ENCODE data around the gene WFDC1.

The WFDC1 gene

GRCh38 chr16:84291226-84291625 is 3.5 kb upstream of the WFDC1 start:
- no peak for TF ChIP-seq CTCF (IDR thresholded peaks at IDR 0.05)
- Histone ChIP-seq H3K27ac (no peak overlapping the region), H3K4me3 (no peak overlapping the region)
- DNase-seq (ENCODE audit: low spot score), result no peak

- H3K27ac ChIP-seq, result no peak overlapping the region
- no peak overlapping the region for H3K4me3 ChIP-seq
- no peak for DNase-seq (ENCODE audit: low spot score)
- no peak for TF ChIP-seq CTCF (IDR thresholded peaks at IDR 0.05)
These were observed 2.7 kb upstream of the WFDC1 start for GRCh38 chr16:84292011-84292410.

GRCh38 chr16:84293406-84293805 is 1.3 kb upstream of the WFDC1 start:
- Histone ChIP-seq H3K27ac (peak overlapping the region; percentile 63 to 91), H3K4me3 (no peak overlapping the region)
- TF ChIP-seq CTCF (IDR thresholded peaks at IDR 0.05), result no peak
- DNase-seq (ENCODE audit: low spot score), result no peak

- Histone ChIP-seq H3K27ac (peak overlapping the region; percentile 63 to 91), H3K4me3 (peak overlapping the region; percentile 68)
- no peak for TF ChIP-seq CTCF (IDR thresholded peaks at IDR 0.05)
- DNase-seq (ENCODE audit: low spot score), result no peak
These were observed 561 bp upstream of the WFDC1 start for GRCh38 chr16:84294117-84294516.

- DNase-seq (ENCODE audit: low spot score), result no peak
- no peak for TF ChIP-seq CTCF (IDR thresholded peaks at IDR 0.05)
- H3K27ac ChIP-seq, result peak overlapping the region; percentile 63 to 91
- peak overlapping the region; percentile 68 for H3K4me3 ChIP-seq
These were observed 654 bp downstream of the WFDC1 start for GRCh38 chr16:84295203-84295860.

GRCh38 chr16:84298376-84298899 is 3.8 kb downstream of the WFDC1 start:
- H3K4me3 ChIP-seq, result no peak overlapping the region
- H3K27ac ChIP-seq, result peak overlapping the region in 1 of 2 donors; percentile 55
- no peak for DNase-seq (ENCODE audit: low spot score)
- no peak for TF ChIP-seq CTCF (IDR thresholded peaks at IDR 0.05)

Data from coronary artery (tissue), 2 donors.